K562 (cell line): ENCODE measurements around the gene LRPAP1. TPM values are rescaled to one million over a fixed set of nuclear protein-coding genes. Genes with fewer than 3 reads are reported as not detected.

ENCODE experiments used
- XRCC4 ChIP-seq: IDR thresholded peaks from one replicate; pipeline ENCODE4 v1.6.1; 2011; ENCODE audit not compliant: insufficient read depth, insufficient read length; ENCODE audit errors: extremely low read depth
- ZNF507 ChIP-seq: conservative IDR thresholded peaks from 2 replicates; pipeline ENCODE4 v1.6.1; 2017; ENCODE audit warnings: missing genetic modification characterization, missing compliant biosample characterization
- ZNF561 ChIP-seq: fragments of 450-650 bp; formaldehyde crosslinking; conservative IDR thresholded peaks from 2 replicates; pipeline ENCODE4 v1.4.0; 2020; ENCODE audit warnings: mild to moderate bottlenecking, moderate library complexity
- polyA plus RNA-seq, 8 experiments: library from polyadenylated mRNA; depleted of rRNA in 4 of 8; stranded (reverse) in 5 of 8; unstranded in 3 of 8; fragments of >200 nt; fragmentation: Nextera tagmentation in 2 of 8; fragmentation: Illumina TruSeq in 1 of 8; extraction: Ambion mirVana in 2 of 8; extraction: Trizol in 1 of 8; gene quantifications; 2 replicates each; pipeline versions ENCODE4 v1.2.1 to v1.2.3, GENCODE V29; 2011 to 2014; ENCODE audit warnings: inconsistent platforms in 1 of 8, missing spikeins in 1 of 8
- total RNA-seq, 7 experiments: library from RNA; depleted of rRNA in 6 of 7; stranded (reverse); fragments of >200 nt in 6 of 7; fragmentation: Illumina TruSeq in 2 of 7; extraction: Trizol in 2 of 7; gene quantifications; 2 replicates each; pipeline versions ENCODE4 v1.2.1 to v1.2.3, GENCODE V29; 2011 to 2021; ENCODE audit warnings: low replicate concordance in 1 of 7
- TF ChIP-seq, protein P1 (sequence below): fragments of 450-650 bp; IDR thresholded peaks from 2 replicates; pipeline ENCODE4 v1.6.1; 2016; ENCODE audit warnings: mild to moderate bottlenecking, moderate library complexity

Gene LRPAP1
- total and polyA plus RNA-seq, 9 of the 15 experiments (the other 6 are each of a cell fraction or from before 2014, with no cell fraction given) = 1.1 to 75.5 (median 41.8) TPM

DNA sequence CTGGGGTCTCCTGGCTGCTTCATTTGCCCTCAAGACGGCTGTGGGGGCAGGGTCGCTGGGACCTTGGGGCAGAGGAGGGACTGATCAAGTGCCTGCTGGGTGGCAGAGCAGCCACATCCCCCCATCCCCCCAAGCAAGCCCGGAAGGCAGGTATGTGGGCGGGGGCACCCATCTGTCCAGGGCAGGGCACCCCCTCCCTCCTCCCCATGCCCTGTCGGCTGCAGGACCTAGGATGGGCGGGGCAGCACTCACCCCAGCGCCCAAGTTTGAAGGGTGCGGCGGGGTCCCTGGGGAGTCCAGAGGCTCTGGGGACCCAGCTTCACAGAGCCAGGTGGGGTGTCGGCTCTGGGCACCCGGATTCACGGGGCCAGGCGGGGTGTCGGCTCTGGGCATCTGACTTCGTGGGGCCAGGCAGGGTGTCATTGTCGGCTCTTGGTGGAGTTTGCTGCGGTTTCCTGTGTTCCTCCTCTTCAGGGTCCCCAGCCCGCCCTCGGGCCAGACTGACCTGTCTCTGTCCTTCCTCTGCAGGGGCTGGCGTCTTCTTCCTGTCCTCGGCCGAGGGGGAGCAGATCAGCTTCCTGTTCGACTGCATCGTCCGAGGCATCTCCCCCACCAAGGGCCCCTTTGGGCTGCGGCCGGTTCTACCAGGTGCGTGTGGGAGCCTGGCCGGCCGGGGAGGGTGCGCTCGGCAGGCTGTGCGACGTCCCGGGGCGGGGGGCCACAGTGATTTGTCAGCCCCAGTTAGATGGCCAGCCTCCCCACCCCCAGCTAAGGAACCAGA lies 47.0 kb downstream of the LRPAP1 start (continued):
- no peak for TF ChIP-seq ZNF561 (CRISPR knock-in tag)
- no peak for TF ChIP-seq XRCC4
- TF ChIP-seq ZNF507 (tag) = no peak
- TF ChIP-seq, protein P1, sequence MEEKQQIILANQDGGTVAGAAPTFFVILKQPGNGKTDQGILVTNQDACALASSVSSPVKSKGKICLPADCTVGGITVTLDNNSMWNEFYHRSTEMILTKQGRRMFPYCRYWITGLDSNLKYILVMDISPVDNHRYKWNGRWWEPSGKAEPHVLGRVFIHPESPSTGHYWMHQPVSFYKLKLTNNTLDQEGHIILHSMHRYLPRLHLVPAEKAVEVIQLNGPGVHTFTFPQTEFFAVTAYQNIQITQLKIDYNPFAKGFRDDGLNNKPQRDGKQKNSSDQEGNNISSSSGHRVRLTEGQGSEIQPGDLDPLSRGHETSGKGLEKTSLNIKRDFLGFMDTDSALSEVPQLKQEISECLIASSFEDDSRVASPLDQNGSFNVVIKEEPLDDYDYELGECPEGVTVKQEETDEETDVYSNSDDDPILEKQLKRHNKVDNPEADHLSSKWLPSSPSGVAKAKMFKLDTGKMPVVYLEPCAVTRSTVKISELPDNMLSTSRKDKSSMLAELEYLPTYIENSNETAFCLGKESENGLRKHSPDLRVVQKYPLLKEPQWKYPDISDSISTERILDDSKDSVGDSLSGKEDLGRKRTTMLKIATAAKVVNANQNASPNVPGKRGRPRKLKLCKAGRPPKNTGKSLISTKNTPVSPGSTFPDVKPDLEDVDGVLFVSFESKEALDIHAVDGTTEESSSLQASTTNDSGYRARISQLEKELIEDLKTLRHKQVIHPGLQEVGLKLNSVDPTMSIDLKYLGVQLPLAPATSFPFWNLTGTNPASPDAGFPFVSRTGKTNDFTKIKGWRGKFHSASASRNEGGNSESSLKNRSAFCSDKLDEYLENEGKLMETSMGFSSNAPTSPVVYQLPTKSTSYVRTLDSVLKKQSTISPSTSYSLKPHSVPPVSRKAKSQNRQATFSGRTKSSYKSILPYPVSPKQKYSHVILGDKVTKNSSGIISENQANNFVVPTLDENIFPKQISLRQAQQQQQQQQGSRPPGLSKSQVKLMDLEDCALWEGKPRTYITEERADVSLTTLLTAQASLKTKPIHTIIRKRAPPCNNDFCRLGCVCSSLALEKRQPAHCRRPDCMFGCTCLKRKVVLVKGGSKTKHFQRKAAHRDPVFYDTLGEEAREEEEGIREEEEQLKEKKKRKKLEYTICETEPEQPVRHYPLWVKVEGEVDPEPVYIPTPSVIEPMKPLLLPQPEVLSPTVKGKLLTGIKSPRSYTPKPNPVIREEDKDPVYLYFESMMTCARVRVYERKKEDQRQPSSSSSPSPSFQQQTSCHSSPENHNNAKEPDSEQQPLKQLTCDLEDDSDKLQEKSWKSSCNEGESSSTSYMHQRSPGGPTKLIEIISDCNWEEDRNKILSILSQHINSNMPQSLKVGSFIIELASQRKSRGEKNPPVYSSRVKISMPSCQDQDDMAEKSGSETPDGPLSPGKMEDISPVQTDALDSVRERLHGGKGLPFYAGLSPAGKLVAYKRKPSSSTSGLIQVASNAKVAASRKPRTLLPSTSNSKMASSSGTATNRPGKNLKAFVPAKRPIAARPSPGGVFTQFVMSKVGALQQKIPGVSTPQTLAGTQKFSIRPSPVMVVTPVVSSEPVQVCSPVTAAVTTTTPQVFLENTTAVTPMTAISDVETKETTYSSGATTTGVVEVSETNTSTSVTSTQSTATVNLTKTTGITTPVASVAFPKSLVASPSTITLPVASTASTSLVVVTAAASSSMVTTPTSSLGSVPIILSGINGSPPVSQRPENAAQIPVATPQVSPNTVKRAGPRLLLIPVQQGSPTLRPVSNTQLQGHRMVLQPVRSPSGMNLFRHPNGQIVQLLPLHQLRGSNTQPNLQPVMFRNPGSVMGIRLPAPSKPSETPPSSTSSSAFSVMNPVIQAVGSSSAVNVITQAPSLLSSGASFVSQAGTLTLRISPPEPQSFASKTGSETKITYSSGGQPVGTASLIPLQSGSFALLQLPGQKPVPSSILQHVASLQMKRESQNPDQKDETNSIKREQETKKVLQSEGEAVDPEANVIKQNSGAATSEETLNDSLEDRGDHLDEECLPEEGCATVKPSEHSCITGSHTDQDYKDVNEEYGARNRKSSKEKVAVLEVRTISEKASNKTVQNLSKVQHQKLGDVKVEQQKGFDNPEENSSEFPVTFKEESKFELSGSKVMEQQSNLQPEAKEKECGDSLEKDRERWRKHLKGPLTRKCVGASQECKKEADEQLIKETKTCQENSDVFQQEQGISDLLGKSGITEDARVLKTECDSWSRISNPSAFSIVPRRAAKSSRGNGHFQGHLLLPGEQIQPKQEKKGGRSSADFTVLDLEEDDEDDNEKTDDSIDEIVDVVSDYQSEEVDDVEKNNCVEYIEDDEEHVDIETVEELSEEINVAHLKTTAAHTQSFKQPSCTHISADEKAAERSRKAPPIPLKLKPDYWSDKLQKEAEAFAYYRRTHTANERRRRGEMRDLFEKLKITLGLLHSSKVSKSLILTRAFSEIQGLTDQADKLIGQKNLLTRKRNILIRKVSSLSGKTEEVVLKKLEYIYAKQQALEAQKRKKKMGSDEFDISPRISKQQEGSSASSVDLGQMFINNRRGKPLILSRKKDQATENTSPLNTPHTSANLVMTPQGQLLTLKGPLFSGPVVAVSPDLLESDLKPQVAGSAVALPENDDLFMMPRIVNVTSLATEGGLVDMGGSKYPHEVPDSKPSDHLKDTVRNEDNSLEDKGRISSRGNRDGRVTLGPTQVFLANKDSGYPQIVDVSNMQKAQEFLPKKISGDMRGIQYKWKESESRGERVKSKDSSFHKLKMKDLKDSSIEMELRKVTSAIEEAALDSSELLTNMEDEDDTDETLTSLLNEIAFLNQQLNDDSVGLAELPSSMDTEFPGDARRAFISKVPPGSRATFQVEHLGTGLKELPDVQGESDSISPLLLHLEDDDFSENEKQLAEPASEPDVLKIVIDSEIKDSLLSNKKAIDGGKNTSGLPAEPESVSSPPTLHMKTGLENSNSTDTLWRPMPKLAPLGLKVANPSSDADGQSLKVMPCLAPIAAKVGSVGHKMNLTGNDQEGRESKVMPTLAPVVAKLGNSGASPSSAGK = no peak
- TF ChIP-seq, all 486 proteins: peak for 0
